SK-N-SH treated with all-trans-retinoic acid at 6 μM for 48 hours (cell line): ENCODE results near the gene HSP90AA1.

ENCODE experiments used
- ATAC-seq: fragments of 200-7000 bp; cut with Tn5 transposase; 3 replicates; pipeline ENCODE4 v1.9.1; 2020; ENCODE audit warnings: mild to moderate bottlenecking, moderate library complexity
- ARNTL ChIP-seq: fragments of 450-650 bp; formaldehyde crosslinking; IDR thresholded peaks from 2 replicates; pipeline ENCODE4 v1.5.0; 2020; ENCODE audit warnings: low read depth, mild to moderate bottlenecking, moderate library complexity, borderline replicate concordance
- BACH2 ChIP-seq: fragments of 250-450 bp; sonication (Bioruptor Pico); IDR thresholded peaks from 2 replicates; pipeline ENCODE4 v1.9.0; 2021; ENCODE audit warnings: mild to moderate bottlenecking, borderline replicate concordance
- CREB5 ChIP-seq: fragments of 250-450 bp; sonication (Bioruptor Pico); IDR thresholded peaks from 2 replicates; pipeline ENCODE4 v1.5.1; 2020; ENCODE audit warnings: low read depth, mild to moderate bottlenecking, moderate library complexity
- CSDC2 ChIP-seq: fragments of 250-450 bp; sonication (Bioruptor Pico); IDR thresholded peaks from 2 replicates; pipeline ENCODE4 v1.5.0; 2020; ENCODE audit warnings: mild to moderate bottlenecking, moderate library complexity
- CSRNP3 ChIP-seq: fragments of 250-450 bp; sonication (Bioruptor Pico); IDR thresholded peaks from 2 replicates; pipeline ENCODE4 v1.5.1; 2021; ENCODE audit warnings: mild to moderate bottlenecking, moderate library complexity
- ESRRG ChIP-seq: fragments of 250-450 bp; sonication (Bioruptor Pico); IDR thresholded peaks from 2 replicates; pipeline ENCODE4 v1.6.1; 2021; ENCODE audit warnings: mild to moderate bottlenecking
- GLIS3 ChIP-seq: fragments of 250-450 bp; sonication (Bioruptor Pico); IDR thresholded peaks from 2 replicates; pipeline ENCODE4 v1.5.0; 2020; ENCODE audit warnings: mild to moderate bottlenecking, moderate library complexity
- ISL1 ChIP-seq: fragments of 250-450 bp; sonication (Bioruptor Pico); IDR thresholded peaks from 2 replicates; pipeline ENCODE4 v2.1.2; 2022; ENCODE audit warnings: mild to moderate bottlenecking, moderate library complexity
- OSR1 ChIP-seq: fragments of 250-450 bp; sonication (Bioruptor Pico); IDR thresholded peaks from 2 replicates; pipeline ENCODE4 v1.8.0; 2022; ENCODE audit warnings: moderate library complexity, mild to moderate bottlenecking, inconsistent platforms
- PATZ1 ChIP-seq: fragments of 250-450 bp; sonication (Bioruptor Pico); IDR thresholded peaks from 2 replicates; pipeline ENCODE4 v1.8.0; 2020; ENCODE audit warnings: mild to moderate bottlenecking, moderate library complexity, borderline replicate concordance
- PPARA ChIP-seq: fragments of 250-450 bp; sonication (Bioruptor Pico); IDR thresholded peaks from 2 replicates; pipeline ENCODE4 v1.5.0; 2020; ENCODE audit warnings: mild to moderate bottlenecking, borderline replicate concordance
- RARB ChIP-seq: fragments of 250-450 bp; sonication (Bioruptor Pico); IDR thresholded peaks from 2 replicates; pipeline ENCODE4 v1.8.0; 2021; ENCODE audit warnings: mild to moderate bottlenecking, moderate library complexity
- SNAI2 ChIP-seq: fragments of 250-450 bp; sonication (Bioruptor Pico); IDR thresholded peaks from 2 replicates; pipeline ENCODE4 v1.5.0; 2020; ENCODE audit warnings: mild to moderate bottlenecking, moderate library complexity
- TCF4 ChIP-seq: fragments of 250-450 bp; sonication (Bioruptor Pico); IDR thresholded peaks from 2 replicates; pipeline ENCODE4 v1.8.0; 2021; ENCODE audit warnings: mild to moderate bottlenecking, moderate library complexity, borderline replicate concordance
- TOX ChIP-seq: fragments of 250-450 bp; sonication (Bioruptor Pico); IDR thresholded peaks from 2 replicates; pipeline ENCODE4 v1.8.0; 2021; ENCODE audit warnings: mild to moderate bottlenecking, moderate library complexity, borderline replicate concordance
- TSHZ2 ChIP-seq: fragments of 250-450 bp; sonication (Bioruptor Pico); IDR thresholded peaks from 2 replicates; pipeline ENCODE4 v1.5.0; 2020; ENCODE audit warnings: mild to moderate bottlenecking, moderate library complexity
- ZC3H10 ChIP-seq: fragments of 250-450 bp; sonication (Bioruptor Pico); IDR thresholded peaks from 2 replicates; pipeline ENCODE4 v1.5.1; 2021; ENCODE audit warnings: mild to moderate bottlenecking, moderate library complexity
- ZFP3 ChIP-seq: fragments of 250-450 bp; sonication (Bioruptor Pico); IDR thresholded peaks from 2 replicates; pipeline ENCODE4 v1.5.0; 2020; ENCODE audit warnings: mild to moderate bottlenecking, moderate library complexity
- ZFP30 ChIP-seq: fragments of 450-650 bp; formaldehyde crosslinking; IDR thresholded peaks from 2 replicates; pipeline ENCODE4 v1.5.0; 2022; ENCODE audit warnings: mild to moderate bottlenecking, moderate library complexity
- ZNF565 ChIP-seq: fragments of 450-650 bp; formaldehyde crosslinking; conservative IDR thresholded peaks from 2 replicates; pipeline ENCODE4 v1.5.0; 2020; ENCODE audit warnings: low read depth, mild to moderate bottlenecking, moderate library complexity
- ZNF70 ChIP-seq: fragments of 450-650 bp; formaldehyde crosslinking; IDR thresholded peaks from 2 replicates; pipeline ENCODE4 v1.5.0; 2020; ENCODE audit warnings: mild to moderate bottlenecking, moderate library complexity
- ZNF8 ChIP-seq: fragments of 450-650 bp; formaldehyde crosslinking; IDR thresholded peaks from 2 replicates; pipeline ENCODE4 v1.5.0; 2020; ENCODE audit warnings: mild to moderate bottlenecking, moderate library complexity
- TF ChIP-seq, protein P1 (sequence below): fragments of 250-450 bp; sonication (Bioruptor Pico); IDR thresholded peaks from 2 replicates; pipeline ENCODE4 v1.8.0; 2021; ENCODE audit warnings: low read depth, mild to moderate bottlenecking, moderate library complexity, borderline replicate concordance

The HSP90AA1 gene

DNA sequence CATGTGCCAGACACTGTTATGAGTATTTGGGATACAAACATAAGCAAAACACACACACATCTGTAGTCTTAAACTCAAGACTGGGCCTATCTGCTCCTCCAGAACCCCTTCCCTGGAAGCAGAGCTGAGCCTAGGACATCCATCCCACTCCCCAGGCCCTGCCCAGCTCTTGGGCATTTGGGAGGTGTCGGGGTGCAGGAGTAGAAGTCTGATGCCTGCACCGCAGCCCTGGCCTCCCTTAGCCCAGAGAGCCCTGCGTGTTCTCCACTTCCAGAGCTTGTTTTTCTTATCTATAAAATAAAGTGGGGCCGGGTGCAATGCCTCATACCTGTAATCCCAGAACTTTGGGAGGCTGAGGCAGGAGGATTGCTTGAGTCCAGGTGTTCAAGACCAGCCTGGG is 11.7 kb downstream of the HSP90AA1 start:
- TF ChIP-seq TCF4 (CRISPR knock-in tag) (no peak), PPARA (CRISPR knock-in tag) (no peak), ZC3H10 (CRISPR knock-in tag) (no peak), ZFP3 (CRISPR knock-in tag) (no peak), TOX (no peak), CREB5 (CRISPR knock-in tag) (no peak), ZNF8 (no peak), CSDC2 (CRISPR knock-in tag) (no peak), GLIS3 (CRISPR knock-in tag) (no peak), BACH2 (CRISPR knock-in tag) (no peak), ZNF565 (CRISPR knock-in tag) (no peak), ZFP30 (CRISPR knock-in tag) (no peak), SNAI2 (CRISPR knock-in tag) (no peak), PATZ1 (CRISPR knock-in tag) (no peak), ISL1 (no peak), TSHZ2 (CRISPR knock-in tag) (no peak), ESRRG (no peak), OSR1 (CRISPR knock-in tag) (no peak), ZNF70 (CRISPR knock-in tag) (no peak)
- TF ChIP-seq, protein P1, sequence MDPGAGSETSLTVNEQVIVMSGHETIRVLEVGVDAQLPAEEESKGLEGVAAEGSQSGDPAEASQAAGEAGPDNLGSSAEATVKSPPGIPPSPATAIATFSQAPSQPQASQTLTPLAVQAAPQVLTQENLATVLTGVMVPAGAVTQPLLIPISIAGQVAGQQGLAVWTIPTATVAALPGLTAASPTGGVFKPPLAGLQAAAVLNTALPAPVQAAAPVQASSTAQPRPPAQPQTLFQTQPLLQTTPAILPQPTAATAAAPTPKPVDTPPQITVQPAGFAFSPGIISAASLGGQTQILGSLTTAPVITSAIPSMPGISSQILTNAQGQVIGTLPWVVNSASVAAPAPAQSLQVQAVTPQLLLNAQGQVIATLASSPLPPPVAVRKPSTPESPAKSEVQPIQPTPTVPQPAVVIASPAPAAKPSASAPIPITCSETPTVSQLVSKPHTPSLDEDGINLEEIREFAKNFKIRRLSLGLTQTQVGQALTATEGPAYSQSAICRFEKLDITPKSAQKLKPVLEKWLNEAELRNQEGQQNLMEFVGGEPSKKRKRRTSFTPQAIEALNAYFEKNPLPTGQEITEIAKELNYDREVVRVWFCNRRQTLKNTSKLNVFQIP (CRISPR knock-in tag) = no peak
- ATAC-seq = no peak

DNA sequence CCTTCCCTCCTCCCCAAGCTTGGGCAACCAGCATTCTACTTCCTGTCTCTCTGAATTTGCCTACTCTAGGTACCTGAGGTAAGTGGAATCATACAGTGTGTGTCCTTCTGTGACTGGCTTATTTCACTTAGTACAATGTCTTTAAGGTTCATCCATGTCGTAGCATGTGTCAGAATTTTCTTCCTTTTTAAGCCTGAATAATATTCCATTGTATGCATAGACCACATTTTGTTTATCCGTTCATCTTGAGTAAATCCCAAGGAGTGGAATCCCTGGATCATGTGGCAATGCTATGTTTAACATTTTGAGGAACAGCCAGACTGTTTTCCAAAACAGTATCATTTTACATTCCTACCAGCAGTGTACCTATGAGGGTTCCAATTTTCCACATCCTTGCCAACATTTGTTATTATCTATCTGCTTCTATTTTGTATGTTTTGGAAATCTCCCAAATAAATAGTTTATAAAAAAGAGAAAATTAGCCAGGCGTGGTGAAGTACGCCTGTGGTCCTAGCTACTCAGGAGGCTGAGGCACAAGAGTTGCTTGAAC is 12.4 kb downstream of the HSP90AA1 start:
- no peak for ATAC-seq
- TF ChIP-seq ZNF70 (CRISPR knock-in tag) (no peak), GLIS3 (CRISPR knock-in tag) (no peak), PPARA (CRISPR knock-in tag) (no peak), ISL1 (no peak), RARB (CRISPR knock-in tag) (no peak), SNAI2 (CRISPR knock-in tag) (no peak), ESRRG (no peak), CSDC2 (CRISPR knock-in tag) (no peak), ZNF8 (no peak), CSRNP3 (no peak), ZNF565 (CRISPR knock-in tag) (no peak), OSR1 (CRISPR knock-in tag) (no peak), ZC3H10 (CRISPR knock-in tag) (no peak), TCF4 (CRISPR knock-in tag) (no peak), ARNTL (CRISPR knock-in tag) (no peak), BACH2 (CRISPR knock-in tag) (no peak), CREB5 (CRISPR knock-in tag) (no peak), TOX (no peak)
- TF ChIP-seq, protein P1 (CRISPR knock-in tag) = no peak
